Keratinocyte (primary cell): Measurements from ENCODE around the gene MLLT11.

Experiments used
- EZH2 ChIP-seq: IDR thresholded peaks from one replicate; pipeline ENCODE4 v1.6.1; 2012; ENCODE audit warnings: inconsistent platforms, mild to moderate bottlenecking, low read length, moderate library complexity
- TF ChIP-seq, protein P1 (sequence below), 3 experiments: IDR thresholded peaks in 1 of 3; conservative IDR thresholded peaks in 1 of 3; optimal IDR thresholded peaks in 1 of 3; 2 replicates in 2 of 3; 3 replicates in 1 of 3; pipeline versions ENCODE3 to v1.5.1; 2011; ENCODE audit warnings: low read length in 3 of 3, mild to moderate bottlenecking in 3 of 3, moderate library complexity in 2 of 3, control low read depth in 1 of 3, inconsistent platforms in 1 of 3; ENCODE audit not compliant: insufficient read depth in 2 of 3; ENCODE audit errors: extremely low read depth in 1 of 3

DNA sequence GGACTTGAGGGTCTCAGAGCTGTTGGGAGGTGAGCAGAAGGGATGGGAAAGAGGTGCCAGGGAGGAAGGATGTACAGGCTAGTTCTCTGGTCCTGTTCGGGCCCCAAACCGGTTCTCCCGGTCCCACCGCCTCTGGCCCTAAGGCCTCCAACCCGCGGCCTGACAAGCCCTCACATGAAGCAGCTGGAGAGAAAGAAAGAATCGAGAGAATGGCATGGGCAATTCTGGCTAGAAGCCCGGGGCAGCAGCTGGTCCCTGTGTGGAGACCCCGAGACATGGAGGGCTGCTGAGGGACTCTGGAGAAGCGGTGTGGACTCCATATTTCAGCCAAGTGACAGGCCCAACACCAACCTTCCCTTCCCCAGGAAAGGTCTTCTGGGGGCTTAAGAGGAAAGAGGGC, 1.5 kb upstream of the MLLT11 start:
- no peak for TF ChIP-seq EZH2
- TF ChIP-seq, protein P1, sequence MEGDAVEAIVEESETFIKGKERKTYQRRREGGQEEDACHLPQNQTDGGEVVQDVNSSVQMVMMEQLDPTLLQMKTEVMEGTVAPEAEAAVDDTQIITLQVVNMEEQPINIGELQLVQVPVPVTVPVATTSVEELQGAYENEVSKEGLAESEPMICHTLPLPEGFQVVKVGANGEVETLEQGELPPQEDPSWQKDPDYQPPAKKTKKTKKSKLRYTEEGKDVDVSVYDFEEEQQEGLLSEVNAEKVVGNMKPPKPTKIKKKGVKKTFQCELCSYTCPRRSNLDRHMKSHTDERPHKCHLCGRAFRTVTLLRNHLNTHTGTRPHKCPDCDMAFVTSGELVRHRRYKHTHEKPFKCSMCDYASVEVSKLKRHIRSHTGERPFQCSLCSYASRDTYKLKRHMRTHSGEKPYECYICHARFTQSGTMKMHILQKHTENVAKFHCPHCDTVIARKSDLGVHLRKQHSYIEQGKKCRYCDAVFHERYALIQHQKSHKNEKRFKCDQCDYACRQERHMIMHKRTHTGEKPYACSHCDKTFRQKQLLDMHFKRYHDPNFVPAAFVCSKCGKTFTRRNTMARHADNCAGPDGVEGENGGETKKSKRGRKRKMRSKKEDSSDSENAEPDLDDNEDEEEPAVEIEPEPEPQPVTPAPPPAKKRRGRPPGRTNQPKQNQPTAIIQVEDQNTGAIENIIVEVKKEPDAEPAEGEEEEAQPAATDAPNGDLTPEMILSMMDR (optimal IDR thresholded peaks at IDR 0.05 in 1 of 3, IDR thresholded peaks at IDR 0.05 in 1 of 3, conservative IDR thresholded peaks at IDR 0.05 in 1 of 3; ENCODE audit: extremely low read depth in 1 of 3, insufficient read depth in 2 of 3, low read length in 3 of 3): no peak
